ENCODE results near the gene TMEM158. TPM values are rescaled to one million over a fixed set of nuclear protein-coding genes. Genes with fewer than 3 reads are reported as not detected.

The TMEM158 gene
- total and polyA plus RNA-seq, 3 donors from 2014 or later = 5.9 to 11.2 (median 7.8) TPM

- H3K4me3 ChIP-seq = no peak overlapping the region
- WGBS, 2 donors = 93 to 97% methylated on average over 7 to 8 of the region's 8 CpGs
- no peak overlapping the region for H3K27ac ChIP-seq
- intact Hi-C loops (cut with DNase I; ENCODE audit: low total_unique reads) = loop anchor here (10.0 kb wide), 1 partner anchor 275 kb away; no protein-coding TSS in a partner anchor
- peaks cover 3% of the 10 kb centered on the region for H3K4me1 ChIP-seq
- H3K9me3 ChIP-seq = no peaks in the 10 kb centered on the region
- TF ChIP-seq CTCF (IDR thresholded peaks at IDR 0.05) = no peak
- TF ChIP-seq POLR2A (IDR thresholded peaks at IDR 0.05) = no peak
- H3K36me3 ChIP-seq (ENCODE audit: low read depth, missing control alignments) = no peaks in the 10 kb centered on the region
- no peaks in the 10 kb centered on the region for H3K27me3 ChIP-seq
- DNase-seq = no peak
Measured at GRCh38 chr3:45219694-45220093, 6.4 kb downstream of the TMEM158 start.

DNA sequence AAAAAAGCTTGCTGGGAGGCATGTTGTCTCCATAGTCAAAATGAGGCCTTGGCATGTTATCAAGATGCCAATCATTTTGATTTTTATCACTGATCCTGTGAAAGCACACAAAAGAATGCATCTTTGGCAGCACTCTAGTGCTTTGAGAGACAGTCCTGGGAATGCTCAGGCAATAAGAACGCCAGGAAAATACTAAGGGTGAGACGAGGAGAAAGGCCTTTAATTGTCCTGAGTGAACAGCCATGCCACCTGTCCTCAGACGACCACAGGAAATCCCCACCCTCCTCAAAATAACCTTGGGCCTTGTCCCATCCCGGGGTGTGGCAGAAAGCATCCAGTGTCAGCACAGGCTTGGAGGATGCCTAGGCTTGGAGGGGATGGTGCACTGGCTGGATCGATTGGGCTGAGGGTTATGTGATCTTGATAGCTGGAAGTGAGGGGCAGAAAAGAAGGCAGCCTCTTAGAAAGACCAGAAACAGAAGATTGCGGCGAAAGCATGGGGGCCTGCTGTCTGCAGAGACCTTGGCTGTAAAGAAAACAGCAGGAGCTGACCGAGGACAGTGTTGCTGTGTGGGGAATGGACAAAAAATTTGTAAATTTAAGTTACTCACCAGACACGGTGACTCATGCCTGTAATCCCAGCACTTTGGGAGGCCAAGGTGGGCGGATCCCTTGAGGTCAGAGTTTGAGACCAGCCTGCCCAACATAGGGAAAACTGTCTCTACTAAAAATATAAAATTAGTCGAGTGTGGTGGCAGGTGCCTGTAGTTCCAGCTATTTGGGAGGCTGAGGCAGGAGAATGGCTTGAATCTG is 7.3 kb downstream of the TMEM158 start:
- no peaks in the 10 kb centered on the region for H3K36me3 ChIP-seq (ENCODE audit: low read depth, missing control alignments)
- no peaks in the 10 kb centered on the region for H3K9me3 ChIP-seq
- no peak overlapping the region for H3K4me3 ChIP-seq
- TF ChIP-seq POLR2A (IDR thresholded peaks at IDR 0.05) (no peak), CTCF (IDR thresholded peaks at IDR 0.05) (no peak)
- no peaks in the 10 kb centered on the region for H3K4me1 ChIP-seq
- H3K27me3 ChIP-seq = no peaks in the 10 kb centered on the region
- no peak overlapping the region for H3K27ac ChIP-seq
- WGBS, 2 donors = 76 to 86% methylated on average over 11 of the region's 11 CpGs
- no peak for DNase-seq
- intact Hi-C loops (cut with DNase I; ENCODE audit: low total_unique reads) = no loop called here

GRCh38 chr3:45216021-45216609 is 10.0 kb downstream of the TMEM158 start:
- Histone ChIP-seq H3K9me3 (no peaks in the 10 kb centered on the region), H3K4me3 (no peak overlapping the region), H3K36me3 (ENCODE audit: low read depth, missing control alignments) (no peaks in the 10 kb centered on the region), H3K27me3 (no peaks in the 10 kb centered on the region), H3K4me1 (peaks cover 13% of the 10 kb centered on the region), H3K27ac (no peak overlapping the region)
- whole genome bisulfite sequencing, 2 donors = 56 to 64% methylated on average over 10 of the region's 10 CpGs
- intact Hi-C loops (cut with DNase I; ENCODE audit: low total_unique reads) = no loop called here
- TF ChIP-seq CTCF (IDR thresholded peaks at IDR 0.05) = no peak
- no peak for TF ChIP-seq POLR2A (IDR thresholded peaks at IDR 0.05)
- no peak for DNase-seq

DNA sequence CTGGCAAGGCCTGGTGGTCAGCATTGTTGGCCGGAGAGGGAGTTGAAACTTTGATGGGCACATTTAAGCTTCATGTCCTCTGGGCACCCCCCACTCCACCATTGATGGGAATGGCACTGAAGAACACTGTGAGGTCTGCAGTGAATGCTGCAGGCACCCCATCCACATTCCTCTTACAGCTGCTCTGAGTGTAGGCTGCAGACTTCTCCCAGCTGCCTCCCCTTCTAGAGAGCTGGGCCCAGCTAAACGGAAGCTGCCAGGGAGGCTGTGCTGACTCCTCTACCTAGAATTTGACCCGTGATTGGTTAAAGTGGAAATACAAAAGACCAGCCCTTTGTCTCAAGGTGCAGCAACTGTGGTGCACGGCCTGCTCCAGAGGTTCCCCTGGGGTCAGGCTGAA is 10.6 kb downstream of the TMEM158 start:
- TF ChIP-seq CTCF (IDR thresholded peaks at IDR 0.05) = no peak
- TF ChIP-seq POLR2A (IDR thresholded peaks at IDR 0.05) = no peak
- Histone ChIP-seq H3K4me1 (peaks cover 19% of the 10 kb centered on the region), H3K9me3 (no peaks in the 10 kb centered on the region), H3K27ac (no peak overlapping the region), H3K27me3 (no peaks in the 10 kb centered on the region), H3K4me3 (no peak overlapping the region), H3K36me3 (ENCODE audit: low read depth, missing control alignments) (no peaks in the 10 kb centered on the region)
- DNase-seq = no peak
- intact Hi-C loops (cut with DNase I; ENCODE audit: low total_unique reads) = no loop called here
- 80% methylated on average over 4 of the region's 4 CpGs; no CpG with 5 or more reads in 1 of the 2 donors for WGBS, 2 donors

All from testis (tissue), 3 donors.